ENCODE measurements around the gene LELP1. TPM values are rescaled to one million over a fixed set of nuclear protein-coding genes. Genes with fewer than 3 reads are reported as not detected.

LELP1 gene
- total RNA-seq, 1 donor from 2014 or later, result not detected

GRCh38 chr1:153250166-153250565 is 46.9 kb downstream of the LELP1 start:
- Histone ChIP-seq H3K4me3 (no peak overlapping the region), H3K27ac (no peak overlapping the region), H3K36me3 (no peaks in the 10 kb centered on the region), H3K4me1 (no peaks in the 10 kb centered on the region), H3K27me3 (no peaks in the 10 kb centered on the region), H3K9me3 (no peaks in the 10 kb centered on the region)
- intact Hi-C loops (cut with DNase I), result no loop called here
- no peak for DNase-seq (ENCODE audit: low spot score in 2 of 2)
- no peak for TF ChIP-seq CTCF (IDR thresholded peaks at IDR 0.05)

GRCh38 chr1:153251087-153251486 is 47.9 kb downstream of the LELP1 start:
- H3K4me1 ChIP-seq, result no peaks in the 10 kb centered on the region
- no peaks in the 10 kb centered on the region for H3K27me3 ChIP-seq
- no peak overlapping the region for H3K27ac ChIP-seq
- no peak for DNase-seq (ENCODE audit: low spot score in 2 of 2)
- no peak overlapping the region for H3K4me3 ChIP-seq
- no peaks in the 10 kb centered on the region for H3K36me3 ChIP-seq
- no peak for TF ChIP-seq CTCF (IDR thresholded peaks at IDR 0.05)
- intact Hi-C loops (cut with DNase I), result no loop called here
- H3K9me3 ChIP-seq, result no peaks in the 10 kb centered on the region

DNA sequence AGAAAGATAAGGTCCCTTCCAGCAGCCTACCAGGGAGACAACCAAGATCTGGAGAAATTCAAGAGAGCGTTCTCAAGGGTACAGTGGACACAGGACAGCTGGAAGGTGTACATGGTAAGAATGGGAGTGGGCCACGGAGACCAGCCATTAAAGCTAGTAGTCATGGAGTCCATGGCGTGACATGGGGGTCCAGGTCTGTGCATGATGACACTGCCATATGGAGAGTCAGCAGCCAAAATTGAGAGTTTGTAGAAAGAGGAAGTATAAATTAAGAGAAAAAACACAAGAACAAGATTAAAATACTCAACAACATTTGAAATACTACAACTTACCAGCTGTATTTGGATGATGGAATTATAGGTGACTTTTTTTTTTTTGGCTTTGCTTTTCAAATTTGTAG is 48.3 kb downstream of the LELP1 start:
- no peaks in the 10 kb centered on the region for H3K27me3 ChIP-seq
- no peaks in the 10 kb centered on the region for H3K9me3 ChIP-seq
- H3K27ac ChIP-seq, result no peak overlapping the region
- no peak for DNase-seq (ENCODE audit: low spot score in 2 of 2)
- H3K36me3 ChIP-seq, result no peaks in the 10 kb centered on the region
- no peaks in the 10 kb centered on the region for H3K4me1 ChIP-seq
- intact Hi-C loops (cut with DNase I), result no loop called here
- no peak overlapping the region for H3K4me3 ChIP-seq
- no peak for TF ChIP-seq CTCF (IDR thresholded peaks at IDR 0.05)

DNA sequence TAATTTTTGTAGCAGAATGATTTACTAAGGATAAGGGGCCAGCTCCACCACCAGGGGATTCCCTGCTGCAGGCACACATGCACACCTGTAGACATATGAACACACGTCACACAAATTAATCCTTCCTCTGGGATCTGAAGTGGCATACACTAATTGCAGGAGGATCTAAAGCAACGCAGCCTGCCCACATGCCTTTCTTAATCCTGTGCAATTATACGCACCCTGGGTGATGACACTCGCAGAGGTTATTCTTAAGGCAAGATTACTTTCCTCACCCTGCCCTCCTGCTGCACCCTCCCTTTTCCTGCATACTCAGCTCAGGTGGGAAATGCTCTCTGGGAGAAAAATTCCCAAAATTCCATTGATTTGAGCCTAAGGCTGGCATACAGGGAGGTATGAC is 48.8 kb downstream of the LELP1 start:
- intact Hi-C loops (cut with DNase I), result no loop called here
- H3K4me3 ChIP-seq, result no peak overlapping the region
- H3K9me3 ChIP-seq, result no peaks in the 10 kb centered on the region
- no peak for DNase-seq (ENCODE audit: low spot score in 2 of 2)
- no peaks in the 10 kb centered on the region for H3K4me1 ChIP-seq
- no peaks in the 10 kb centered on the region for H3K27me3 ChIP-seq
- no peak overlapping the region for H3K27ac ChIP-seq
- H3K36me3 ChIP-seq, result no peaks in the 10 kb centered on the region
- no peak for TF ChIP-seq CTCF (IDR thresholded peaks at IDR 0.05)

GRCh38 chr1:153253076-153253475 is 49.8 kb downstream of the LELP1 start:
- Histone ChIP-seq H3K4me1 (no peaks in the 10 kb centered on the region), H3K9me3 (no peaks in the 10 kb centered on the region), H3K27me3 (no peaks in the 10 kb centered on the region), H3K36me3 (no peaks in the 10 kb centered on the region), H3K27ac (no peak overlapping the region), H3K4me3 (no peak overlapping the region)
- TF ChIP-seq CTCF (IDR thresholded peaks at IDR 0.05), result no peak
- DNase-seq (ENCODE audit: low spot score in 2 of 2), result no peak
- intact Hi-C loops (cut with DNase I), result no loop called here

DNA sequence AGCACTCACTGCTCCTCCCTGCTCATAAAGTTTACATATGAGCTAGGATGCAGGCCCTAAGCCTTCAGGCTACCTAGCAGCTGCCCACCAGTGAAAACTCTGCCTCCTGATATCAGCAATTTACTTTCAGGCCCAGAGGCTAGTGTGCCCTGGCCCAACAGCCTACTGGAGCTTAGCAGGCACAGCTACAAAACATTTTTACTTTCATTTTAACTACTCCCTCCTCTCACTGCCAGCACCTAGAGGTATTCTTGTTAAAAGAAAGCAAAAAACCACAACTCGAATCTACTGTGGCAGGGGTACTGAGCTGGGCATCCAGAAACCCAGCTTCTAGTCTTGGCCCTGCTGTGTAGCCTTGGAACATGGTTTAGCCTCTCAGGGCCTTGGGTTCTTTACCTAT is 50.5 kb downstream of the LELP1 start:
- TF ChIP-seq CTCF (IDR thresholded peaks at IDR 0.05), result no peak
- intact Hi-C loops (cut with DNase I), result no loop called here
- no peaks in the 10 kb centered on the region for H3K9me3 ChIP-seq
- no peaks in the 10 kb centered on the region for H3K36me3 ChIP-seq
- H3K27ac ChIP-seq, result no peak overlapping the region
- H3K4me3 ChIP-seq, result no peak overlapping the region
- no peaks in the 10 kb centered on the region for H3K4me1 ChIP-seq
- no peak for DNase-seq (ENCODE audit: low spot score in 2 of 2)
- H3K27me3 ChIP-seq, result no peaks in the 10 kb centered on the region

Measured in ascending aorta (tissue), 2 donors.